Measurements from ENCODE around the gene FAT3.

DNA sequence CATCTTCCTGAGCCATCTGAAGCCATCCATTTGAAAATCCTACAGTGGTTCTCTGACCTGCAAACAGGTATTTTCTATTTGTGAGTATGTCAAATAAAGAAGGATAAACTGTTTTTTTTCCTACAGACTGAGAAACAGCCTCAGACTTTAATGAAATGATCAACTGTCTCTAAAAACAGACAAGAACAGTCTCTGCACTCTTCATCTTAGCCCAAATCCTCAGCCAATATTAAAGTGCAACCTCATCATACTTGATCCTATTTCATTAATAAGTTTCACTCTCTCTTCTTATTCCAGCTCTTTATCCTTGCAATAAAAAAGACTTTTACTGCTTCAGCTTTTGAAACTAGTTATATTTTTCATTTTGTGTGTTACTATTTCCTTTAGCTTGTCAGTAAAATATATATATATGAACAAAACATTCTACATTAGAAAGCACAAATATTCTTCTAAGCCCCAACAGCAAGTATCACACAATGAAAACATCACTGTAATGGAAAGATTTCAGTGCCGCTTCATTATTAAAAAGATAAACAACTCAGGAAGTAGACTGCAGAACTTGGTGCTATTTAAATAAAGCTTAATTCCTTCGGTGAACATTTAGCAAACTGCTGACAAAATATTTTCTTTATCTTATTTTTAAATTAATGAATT is 45.5 kb upstream of the FAT3 start:
- TF ChIP-seq, protein P1, sequence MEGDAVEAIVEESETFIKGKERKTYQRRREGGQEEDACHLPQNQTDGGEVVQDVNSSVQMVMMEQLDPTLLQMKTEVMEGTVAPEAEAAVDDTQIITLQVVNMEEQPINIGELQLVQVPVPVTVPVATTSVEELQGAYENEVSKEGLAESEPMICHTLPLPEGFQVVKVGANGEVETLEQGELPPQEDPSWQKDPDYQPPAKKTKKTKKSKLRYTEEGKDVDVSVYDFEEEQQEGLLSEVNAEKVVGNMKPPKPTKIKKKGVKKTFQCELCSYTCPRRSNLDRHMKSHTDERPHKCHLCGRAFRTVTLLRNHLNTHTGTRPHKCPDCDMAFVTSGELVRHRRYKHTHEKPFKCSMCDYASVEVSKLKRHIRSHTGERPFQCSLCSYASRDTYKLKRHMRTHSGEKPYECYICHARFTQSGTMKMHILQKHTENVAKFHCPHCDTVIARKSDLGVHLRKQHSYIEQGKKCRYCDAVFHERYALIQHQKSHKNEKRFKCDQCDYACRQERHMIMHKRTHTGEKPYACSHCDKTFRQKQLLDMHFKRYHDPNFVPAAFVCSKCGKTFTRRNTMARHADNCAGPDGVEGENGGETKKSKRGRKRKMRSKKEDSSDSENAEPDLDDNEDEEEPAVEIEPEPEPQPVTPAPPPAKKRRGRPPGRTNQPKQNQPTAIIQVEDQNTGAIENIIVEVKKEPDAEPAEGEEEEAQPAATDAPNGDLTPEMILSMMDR (conservative IDR thresholded peaks at IDR 0.05) = no peak
- no peak for TF ChIP-seq EZH2 (IDR thresholded peaks at IDR 0.05; ENCODE audit: low read depth)

Data from PC-9 (cell line).